GM13976 (cell line): Measurements from ENCODE around the gene MINDY4.

Experiments used
- DNase-seq: peaks from one replicate; pipeline ENCODE4 v3.0.0; 2012; ENCODE audit warnings: low spot score
- CTCF ChIP-seq: IDR thresholded peaks from 2 replicates; pipeline ENCODE4 v1.5.1; 2012; ENCODE audit warnings: borderline replicate concordance, mild to moderate bottlenecking; ENCODE audit not compliant: insufficient read depth; ENCODE audit errors: extremely low read depth, missing control alignments, control extremely low read depth
- in situ Hi-C: fragments of 300-500 bp; cut with MboI; formaldehyde crosslinking; loops from one replicate; pipeline ENCODE4 v1.12.0; 2022; ENCODE audit warnings: low sequenced_read_pairs, mixed read lengths, inconsistent platforms; ENCODE audit not compliant: unreplicated experiment

MINDY4 gene

DNA sequence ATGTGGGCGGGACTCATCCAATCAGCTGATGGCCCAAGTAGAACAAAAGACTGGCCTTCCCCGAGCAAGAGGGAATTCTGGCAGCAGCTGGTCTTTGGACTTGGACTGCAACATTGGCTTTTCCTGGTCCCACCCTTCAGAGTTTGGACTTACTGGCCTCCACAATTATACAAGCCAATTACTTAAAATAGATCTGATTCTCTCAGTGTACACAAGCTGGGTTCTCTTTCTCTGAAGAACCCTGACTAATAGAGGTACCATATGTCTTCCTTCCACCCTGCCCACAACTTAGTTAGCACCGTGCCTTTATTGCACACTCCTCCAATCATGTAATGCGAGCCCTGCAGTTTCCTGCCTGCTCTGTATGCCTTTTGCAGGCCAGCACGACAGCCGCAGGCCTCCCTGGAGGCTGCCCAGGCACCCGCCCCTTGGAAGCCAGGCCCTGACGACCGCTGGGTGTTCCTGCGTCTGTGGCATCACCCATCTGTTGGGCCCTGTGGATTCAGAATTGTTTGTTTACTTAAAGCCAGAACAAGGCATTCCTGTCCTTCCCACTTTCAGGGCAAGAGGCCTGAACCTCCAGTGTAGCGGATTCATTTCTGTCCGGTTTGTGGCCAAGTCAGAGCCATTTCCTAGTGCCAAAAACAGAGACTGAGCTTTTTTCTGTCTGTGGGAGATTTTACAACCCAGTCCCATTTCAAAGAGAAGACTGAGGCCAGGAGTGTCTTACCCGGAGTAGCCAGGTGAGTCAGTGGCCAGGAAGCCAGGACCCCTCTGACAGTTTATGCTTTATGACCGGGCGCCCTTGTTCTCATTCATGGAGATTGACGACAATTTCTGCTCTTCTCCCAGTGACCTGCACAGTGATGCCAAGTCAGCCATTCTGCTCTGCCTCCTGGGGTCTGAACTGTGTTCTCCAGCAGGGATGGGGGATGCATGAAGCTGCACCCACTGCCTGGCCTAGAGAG is 20.2 kb upstream of the MINDY4 start:
- DNase-seq: no peak
- no peak for TF ChIP-seq CTCF

DNA sequence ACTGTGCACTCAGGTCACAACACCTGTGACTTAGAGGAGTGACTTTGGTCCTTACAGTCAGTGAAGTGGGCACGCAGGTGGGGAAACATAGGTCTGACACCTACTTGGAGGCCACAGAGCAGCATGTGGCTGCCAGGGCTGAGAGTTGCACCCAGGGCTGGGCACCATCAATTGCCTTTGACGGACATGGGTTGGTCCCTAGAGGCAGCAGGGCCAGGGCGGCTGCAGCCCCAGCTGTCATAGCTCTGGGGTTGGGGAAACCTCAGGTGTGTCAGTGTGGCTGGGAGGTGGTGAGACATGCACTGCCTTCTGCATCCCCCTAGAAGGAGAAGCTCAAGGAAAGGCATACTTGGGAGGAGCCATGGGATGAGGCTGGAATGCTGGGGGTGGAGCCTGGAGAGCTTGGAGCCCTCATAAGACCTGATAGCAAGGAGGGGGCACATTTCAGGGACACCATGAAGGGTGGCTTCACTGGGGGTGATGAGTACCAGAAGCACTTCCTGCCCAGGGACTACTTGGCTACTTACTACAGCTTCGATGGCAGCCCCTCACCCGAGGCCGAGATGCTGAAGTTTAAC is 19.4 kb upstream of the MINDY4 start, which contains the start of gene INMT:
Gene INMT, plus strand, starts transcription at position 440 of the 578 bp plus-strand sequence. Its CDS starts 16 bp downstream, at position 456.
- in situ Hi-C loops: no loop called here
- no peak for TF ChIP-seq CTCF
- DNase-seq: no peak

More for the DNA sequence above, 20.2 kb upstream of the MINDY4 start:
- in situ Hi-C loops: no loop called here

- in situ Hi-C loops: no loop called here
- TF ChIP-seq CTCF: no peak
- DNase-seq: no peak
Observed at GRCh38 chr7:30752484-30752883, 18.7 kb upstream of the MINDY4 start.

GRCh38 chr7:30752979-30753378 is 18.2 kb upstream of the MINDY4 start:
- DNase-seq: no peak
- no peak for TF ChIP-seq CTCF
- in situ Hi-C loops: no loop called here

DNA sequence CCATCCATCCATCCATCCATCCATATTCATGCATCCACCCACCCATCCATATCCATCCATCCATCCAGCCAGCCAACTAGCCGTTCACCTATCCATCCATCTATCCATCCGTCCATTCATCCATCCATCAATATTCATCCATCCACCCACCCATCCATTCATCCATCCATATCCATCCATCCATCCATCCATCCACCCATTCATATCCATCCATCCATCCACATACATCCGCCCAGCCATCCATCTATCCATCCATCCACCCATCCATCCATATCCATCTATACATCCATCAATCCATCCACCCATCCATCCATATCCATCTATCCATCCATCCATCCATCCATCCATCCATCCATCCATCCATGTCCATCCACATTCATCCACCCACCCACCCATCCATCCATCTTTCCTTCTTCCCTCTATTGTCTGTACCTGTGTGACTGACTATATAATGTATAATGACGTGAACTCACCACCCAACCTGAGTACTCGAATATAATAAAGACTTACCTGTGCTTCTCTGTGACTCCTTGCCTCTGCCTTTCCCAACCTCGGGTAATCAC is 16.8 kb upstream of the MINDY4 start:
- in situ Hi-C loops: no loop called here
- DNase-seq: no peak
- no peak for TF ChIP-seq CTCF

DNA sequence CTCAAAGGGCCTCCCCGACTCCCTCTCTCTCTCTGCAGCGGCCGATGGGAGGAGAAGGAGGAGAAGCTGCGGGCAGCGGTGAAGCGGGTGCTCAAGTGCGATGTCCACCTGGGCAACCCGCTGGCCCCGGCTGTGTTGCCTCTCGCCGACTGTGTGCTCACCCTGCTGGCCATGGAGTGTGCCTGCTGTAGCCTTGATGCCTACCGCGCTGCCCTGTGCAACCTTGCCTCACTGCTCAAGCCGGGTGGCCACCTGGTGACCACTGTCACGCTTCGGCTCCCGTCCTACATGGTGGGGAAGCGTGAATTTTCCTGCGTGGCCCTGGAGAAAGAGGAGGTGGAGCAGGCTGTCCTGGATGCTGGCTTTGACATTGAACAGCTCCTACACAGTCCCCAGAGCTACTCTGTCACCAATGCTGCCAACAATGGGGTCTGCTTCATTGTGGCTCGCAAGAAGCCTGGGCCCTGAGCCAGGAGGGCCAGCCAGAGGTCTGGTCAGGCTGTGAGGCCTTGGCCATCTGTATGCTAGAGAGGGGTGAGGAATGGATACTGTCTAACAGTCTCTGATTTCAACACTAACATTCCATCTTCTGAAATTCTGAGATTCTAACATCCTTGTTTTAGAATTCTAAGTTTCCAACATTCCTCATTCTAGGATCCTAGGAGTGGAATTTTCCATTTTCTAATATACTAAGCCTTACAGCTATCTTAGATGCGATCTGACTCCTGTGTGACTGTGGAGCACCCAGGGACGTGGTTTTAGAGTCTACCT is 15.6 kb upstream of the MINDY4 start:
- no peak for DNase-seq

More for the DNA sequence above, 15.6 kb upstream of the MINDY4 start:
- in situ Hi-C loops: no loop called here
- TF ChIP-seq CTCF: no peak
